Activated CD4-positive, alpha-beta T cell treated with anti-CD3 and anti-CD28 coated beads for 4 hours (primary cell): ENCODE data around the gene SPRED3.
A peak's percentile ranks its signal among the peaks of the same experiment; 100 is the strongest.
"Not testable (repeated sequence)": the region's sequence is repeated elsewhere in the genome, so short reads cannot be mapped to it uniquely, and the experiment has no call there.

Experiments used
- DNase-seq, 2 donors: peaks; one replicate each; pipeline ENCODE4 v3.0.0-alpha.2; 2020

The SPRED3 gene

GRCh38 chr19:38392707-38393308 is 4.3 kb downstream of the SPRED3 start:
- no peak for DNase-seq

GRCh38 chr19:38394488-38394887 is 6.0 kb downstream of the SPRED3 start:
- DNase-seq: peak; percentile 58 to 66

GRCh38 chr19:38395381-38396114 is 7.1 kb downstream of the SPRED3 start:
- peak in 1 of 2 donors; percentile 47 for DNase-seq

GRCh38 chr19:38399081-38399480 is 10.6 kb downstream of the SPRED3 start:
- no peak for DNase-seq

- DNase-seq: no peak
Observed at GRCh38 chr19:38399537-38399936, 11.0 kb downstream of the SPRED3 start.

- no peak for DNase-seq
Observed at GRCh38 chr19:38400361-38400760, 11.9 kb downstream of the SPRED3 start.

GRCh38 chr19:38401148-38401547 is 12.7 kb downstream of the SPRED3 start:
- no peak for DNase-seq

GRCh38 chr19:38402623-38402966 is 14.1 kb downstream of the SPRED3 start:
- DNase-seq: no peak

GRCh38 chr19:38402967-38403674 is 14.6 kb downstream of the SPRED3 start, which contains the start of gene FAM98C:
FAM98C (plus strand) TSS chr19:38403093; CDS start chr19:38403154, 61 bp downstream.
- DNase-seq: peak; percentile 97 to 98

- no peak for DNase-seq
Observed at GRCh38 chr19:38404858-38405257, 16.4 kb downstream of the SPRED3 start.

GRCh38 chr19:38405276-38405675 is 16.8 kb downstream of the SPRED3 start:
- DNase-seq: no peak

GRCh38 chr19:38409631-38410133 is 21.2 kb downstream of the SPRED3 start:
- no peak for DNase-seq

- DNase-seq: not testable (repeated sequence)
Observed at GRCh38 chr19:38410407-38410806, 21.9 kb downstream of the SPRED3 start.

- no peak for DNase-seq
Observed at GRCh38 chr19:38411041-38411712, 22.7 kb downstream of the SPRED3 start.

GRCh38 chr19:38411898-38412297 is 23.4 kb downstream of the SPRED3 start:
- DNase-seq: not testable (repeated sequence)

GRCh38 chr19:38412491-38412890 is 24.0 kb downstream of the SPRED3 start:
- DNase-seq: no peak

- no peak for DNase-seq
Observed at GRCh38 chr19:38412961-38413360, 24.5 kb downstream of the SPRED3 start.

GRCh38 chr19:38413416-38413815 is 24.9 kb downstream of the SPRED3 start:
- DNase-seq: no peak

GRCh38 chr19:38417146-38417543 is 28.6 kb downstream of the SPRED3 start:
- DNase-seq: no peak

- DNase-seq: peak; percentile 39 to 55
Observed at GRCh38 chr19:38417544-38418506, 29.3 kb downstream of the SPRED3 start.

- no peak for DNase-seq
Observed at GRCh38 chr19:38420935-38421334, 32.4 kb downstream of the SPRED3 start.

GRCh38 chr19:38421856-38422255 is 33.4 kb downstream of the SPRED3 start:
- DNase-seq: no peak
